HepG2 (cell line): ENCODE data around the gene NTN4. TPM values are rescaled to one million over a fixed set of nuclear protein-coding genes. Genes with fewer than 3 reads are reported as not detected.

Experiments
- ATAC-seq: fragments of 200-7000 bp; cut with Tn5 transposase; 3 replicates; pipeline ENCODE4 v1.9.1; 2020; ENCODE audit warnings: mild to moderate bottlenecking, moderate library complexity
- BruUV-seq: library from RNA; stranded (reverse); fragments of 400-500 nt; replicated peaks from 2 replicates; lab custom pipeline; 2021; lab: Mats Ljungman, UMichigan
- CTCF ChIA-PET: fragments of 300-600 bp; formaldehyde crosslinking; extraction: SDS; loops from one replicate; lab custom pipeline; 2021; ENCODE audit warnings: low total read pairs, inconsistent platforms, low intra/inter-chr PET ratio; lab: Yijun Ruan, JAX
- POLR2A ChIA-PET: fragments of 350-600 bp; sonication (Branson Sonifier 250); formaldehyde crosslinking; loops from one replicate; lab custom pipeline; 2020; ENCODE audit warnings: antibody characterized with exemption, inconsistent platforms; lab: Yijun Ruan, JAX
- DNase-seq: peaks from one replicate; pipeline ENCODE4 v3.0.0-alpha.2; 2015; ENCODE audit warnings: low spot score
- FAIRE-seq: peaks from 3 replicates; lab custom pipeline; 2011; peaks lifted over from hg19 to GRCh38; lab: Jason Lieb, UNC
- H2AFZ ChIP-seq: one replicate; pipeline ENCODE4 v1.6.1; 2011; ENCODE audit warnings: low read length, inconsistent platforms
- H3K27ac ChIP-seq: fragments of 300-600 bp; 3 replicates; pipeline ENCODE4 v1.8.0; 2011; ENCODE audit warnings: mixed run types, mild to moderate bottlenecking, mixed read lengths, low read length, inconsistent platforms; ENCODE audit not compliant: insufficient read depth; ENCODE audit errors: extremely low read length
- H3K27me3 ChIP-seq, 2 experiments: fragments of 200-600 bp in 1 of 2; 2 replicates in 1 of 2; 3 replicates in 1 of 2; pipeline versions ENCODE4 v1.6.0 to v1.8.0; 2011; ENCODE audit warnings: low read length in 2 of 2, mild to moderate bottlenecking in 2 of 2, moderate library complexity in 2 of 2, inconsistent platforms in 1 of 2; ENCODE audit not compliant: insufficient read depth in 2 of 2, control insufficient read depth in 1 of 2
- H3K36me3 ChIP-seq, 2 experiments: fragments of 200-600 bp in 1 of 2; replicated peaks in 1 of 2; 2 replicates in 1 of 2; 3 replicates in 1 of 2; pipeline versions ENCODE4 v1.5.1 to v1.8.0; 2011; ENCODE audit warnings: low read length in 2 of 2, inconsistent platforms in 1 of 2; ENCODE audit not compliant: insufficient read depth in 2 of 2, control insufficient read depth in 1 of 2
- H3K4me1 ChIP-seq: 2 replicates; pipeline ENCODE4 v1.5.1; 2012; ENCODE audit warnings: low read length, inconsistent platforms; ENCODE audit not compliant: insufficient read depth
- H3K4me2 ChIP-seq: 2 replicates; pipeline ENCODE4 v1.6.0; 2011; ENCODE audit warnings: low read depth, low read length, inconsistent platforms
- H3K4me3 ChIP-seq, 3 experiments: fragments of 200-600 bp in 1 of 3; sonication (generic), shearing (Covaris generic) in 1 of 3; replicated peaks in 1 of 3; 2 replicates each; pipeline ENCODE4 v1.5.1; 2011 to 2016; ENCODE audit warnings: low read length in 3 of 3, inconsistent platforms in 2 of 3, low read depth in 2 of 3, mild to moderate bottlenecking in 2 of 3, control low read depth in 1 of 3, mixed read lengths in 1 of 3; ENCODE audit not compliant: insufficient read depth in 1 of 3
- H3K79me2 ChIP-seq: one replicate; pipeline ENCODE4 v1.6.1; 2011; ENCODE audit warnings: low read length, inconsistent platforms; ENCODE audit not compliant: insufficient read depth
- H3K9ac ChIP-seq: 2 replicates; pipeline ENCODE4 v1.6.0; 2011; ENCODE audit warnings: mild to moderate bottlenecking, low read depth, low read length, inconsistent platforms; ENCODE audit not compliant: insufficient read depth
- H3K9me3 ChIP-seq: 2 replicates; pipeline ENCODE4 v1.5.1; 2012; ENCODE audit warnings: mild to moderate bottlenecking, low read length
- H4K20me1 ChIP-seq: 2 replicates; pipeline ENCODE4 v1.6.0; 2011; ENCODE audit warnings: inconsistent platforms, mild to moderate bottlenecking, low read length, moderate library complexity; ENCODE audit not compliant: insufficient read depth
- ASH2L ChIP-seq: fragments of 300-600, 200-600 bp; sonication (generic); IDR thresholded peaks from 2 replicates; pipeline ENCODE4 v1.7.0; 2017; ENCODE audit warnings: low read depth, mild to moderate bottlenecking, moderate library complexity, mixed read lengths, low read length; ENCODE audit not compliant: insufficient read length
- HNRNPL ChIP-seq: fragments of 200-400 bp; formaldehyde crosslinking; IDR thresholded peaks from 2 replicates; pipeline ENCODE4 v1.6.1; 2017; ENCODE audit warnings: mild to moderate bottlenecking, low read depth, low read length
- IRX3 ChIP-seq: sonication (generic); formaldehyde crosslinking; IDR thresholded peaks from 2 replicates; pipeline ENCODE4 v1.8.1; 2023; ENCODE audit warnings: mild to moderate bottlenecking, low read depth, missing genetic modification reagents, borderline replicate concordance
- SMARCC2 ChIP-seq: fragments of 450-650 bp; IDR thresholded peaks from 2 replicates; pipeline ENCODE4 v1.6.1; 2017; ENCODE audit warnings: antibody characterized with exemption, mild to moderate bottlenecking
- SNAPC2 ChIP-seq: sonication (generic); formaldehyde crosslinking; IDR thresholded peaks from 2 replicates; pipeline ENCODE4 v1.8.1; 2022; ENCODE audit warnings: mild to moderate bottlenecking, missing genetic modification reagents
- YEATS2 ChIP-seq: sonication (generic); formaldehyde crosslinking; IDR thresholded peaks from 2 replicates; pipeline ENCODE4 v1.4.0; 2020; ENCODE audit warnings: missing genetic modification reagents, borderline replicate concordance
- ZBTB38 ChIP-seq: sonication (generic); formaldehyde crosslinking; IDR thresholded peaks from 2 replicates; pipeline ENCODE4 v1.5.1; 2020; ENCODE audit warnings: mild to moderate bottlenecking, missing genetic modification reagents
- ZEB1 ChIP-seq: IDR thresholded peaks from 2 replicates; pipeline ENCODE4 v1.6.1; 2012; ENCODE audit warnings: mild to moderate bottlenecking, low read depth, inconsistent platforms; ENCODE audit not compliant: insufficient replicate concordance
- ZNF251 ChIP-seq: sonication (generic); formaldehyde crosslinking; IDR thresholded peaks from 2 replicates; pipeline ENCODE4 v1.9.0; 2021; ENCODE audit warnings: mild to moderate bottlenecking, missing genetic modification reagents
- ZNF580 ChIP-seq: IDR thresholded peaks from 2 replicates; pipeline ENCODE4 v1.6.1; 2016; ENCODE audit warnings: low read depth, borderline replicate concordance
- ZNF704 ChIP-seq: sonication (generic); formaldehyde crosslinking; IDR thresholded peaks from 2 replicates; pipeline ENCODE4 v1.8.1; 2023; ENCODE audit warnings: mild to moderate bottlenecking, inconsistent platforms, moderate library complexity, missing genetic modification reagents, borderline replicate concordance
- WGBS: methylation state at CpG from one replicate; pipeline ENCODE4 v1.1.6; 2017; ENCODE audit warnings: low lambda C conversion rate; 5-methylcytosine and 5-hydroxymethylcytosine counted together
- in situ Hi-C: cut with HindIII; loops from 2 replicates; pipeline ENCODE4 v1.10.0; 2017; ENCODE audit warnings: low pct_unique_long_range_greater_than_20kb; ENCODE audit not compliant: extremely low pct_ligation_motif_present
- intact Hi-C: fragments of 100-400 bp; cut with micrococcal nuclease; formaldehyde crosslinking; loops from one replicate; pipeline ENCODE4 v1.10.0; 2022; ENCODE audit not compliant: unreplicated experiment
- polyA plus RNA-seq, 8 experiments: library from polyadenylated mRNA; depleted of rRNA in 3 of 8; stranded (reverse) in 7 of 8; unstranded in 1 of 8; fragments of >200 nt; fragmentation: Illumina TruSeq in 4 of 8; extraction: Trizol in 4 of 8; gene quantifications; 2 replicates each; pipeline versions ENCODE4 v1.2.1 to v1.2.3, GENCODE V29; 2011 to 2016; ENCODE audit warnings: low read depth in 4 of 8, missing spikeins in 1 of 8, mixed read lengths in 1 of 8; ENCODE audit not compliant: insufficient read depth in 1 of 8
- total RNA-seq, 5 experiments: library from RNA; depleted of rRNA; stranded (reverse); fragments of >200 nt; fragmentation: Illumina TruSeq; extraction: Trizol; gene quantifications; 2 replicates each; pipeline ENCODE4 v1.2.3, GENCODE V29; 2016; ENCODE audit warnings: low read depth in 1 of 5
- TF ChIP-seq, protein P1 (sequence below): sonication (generic); formaldehyde crosslinking; IDR thresholded peaks from 2 replicates; pipeline ENCODE4 v1.4.0; 2020; ENCODE audit warnings: mild to moderate bottlenecking, low read depth, missing genetic modification reagents
- TF ChIP-seq, protein P2 (sequence below): sonication (generic); formaldehyde crosslinking; IDR thresholded peaks from 2 replicates; pipeline ENCODE4 v1.4.0; 2020; ENCODE audit warnings: missing genetic modification reagents, borderline replicate concordance
- TF ChIP-seq, protein P3 (sequence below), 2 experiments: sonication (generic) in 1 of 2; formaldehyde crosslinking in 1 of 2; IDR thresholded peaks; 2 replicates each; pipeline versions ENCODE4 v1.5.1 to v1.6.1; 2011 to 2020; ENCODE audit warnings: borderline replicate concordance in 1 of 2, low read depth in 1 of 2, low read length in 1 of 2, mild to moderate bottlenecking in 1 of 2, missing genetic modification reagents in 1 of 2, moderate library complexity in 1 of 2

NTN4 gene
- total and polyA plus RNA-seq, 2 of the 13 experiments (the other 11 are each of a cell fraction or from before 2014, with no cell fraction given), result 7.8 to 11.5 TPM

- Histone ChIP-seq H2AFZ (no peak overlapping the region), H3K9me3 (no peaks in the 10 kb centered on the region), H3K4me3 (no peak overlapping the region), H3K4me1 (no peaks in the 10 kb centered on the region), H3K27me3 (no peaks in the 10 kb centered on the region), H3K9ac (no peak overlapping the region), H4K20me1 (no peaks in the 10 kb centered on the region), H3K79me2 (no peaks in the 10 kb centered on the region), H3K27ac (no peak overlapping the region), H3K4me2 (no peak overlapping the region), H3K36me3 (no peaks in the 10 kb centered on the region; a peak in 1 of 5 replicates)
- in situ Hi-C loops (no loop called here), intact Hi-C loops (no loop called here)
- no TSS peak for BruUV-seq
- FAIRE-seq, result no peak
- no peak for DNase-seq
- WGBS, result 71% methylated on average over 2 of the region's 2 CpGs
- POLR2A ChIA-PET, result no interaction called here
- CTCF ChIA-PET, result no interaction called here
- no peak for ATAC-seq
- TF ChIP-seq ZNF251, result no peak
- TF ChIP-seq ZBTB38 (CRISPR knock-in tag), result no peak
- TF ChIP-seq, protein P1, sequence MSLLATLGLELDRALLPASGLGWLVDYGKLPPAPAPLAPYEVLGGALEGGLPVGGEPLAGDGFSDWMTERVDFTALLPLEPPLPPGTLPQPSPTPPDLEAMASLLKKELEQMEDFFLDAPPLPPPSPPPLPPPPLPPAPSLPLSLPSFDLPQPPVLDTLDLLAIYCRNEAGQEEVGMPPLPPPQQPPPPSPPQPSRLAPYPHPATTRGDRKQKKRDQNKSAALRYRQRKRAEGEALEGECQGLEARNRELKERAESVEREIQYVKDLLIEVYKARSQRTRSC (CRISPR knock-in tag), result no peak
- TF ChIP-seq, protein P2, sequence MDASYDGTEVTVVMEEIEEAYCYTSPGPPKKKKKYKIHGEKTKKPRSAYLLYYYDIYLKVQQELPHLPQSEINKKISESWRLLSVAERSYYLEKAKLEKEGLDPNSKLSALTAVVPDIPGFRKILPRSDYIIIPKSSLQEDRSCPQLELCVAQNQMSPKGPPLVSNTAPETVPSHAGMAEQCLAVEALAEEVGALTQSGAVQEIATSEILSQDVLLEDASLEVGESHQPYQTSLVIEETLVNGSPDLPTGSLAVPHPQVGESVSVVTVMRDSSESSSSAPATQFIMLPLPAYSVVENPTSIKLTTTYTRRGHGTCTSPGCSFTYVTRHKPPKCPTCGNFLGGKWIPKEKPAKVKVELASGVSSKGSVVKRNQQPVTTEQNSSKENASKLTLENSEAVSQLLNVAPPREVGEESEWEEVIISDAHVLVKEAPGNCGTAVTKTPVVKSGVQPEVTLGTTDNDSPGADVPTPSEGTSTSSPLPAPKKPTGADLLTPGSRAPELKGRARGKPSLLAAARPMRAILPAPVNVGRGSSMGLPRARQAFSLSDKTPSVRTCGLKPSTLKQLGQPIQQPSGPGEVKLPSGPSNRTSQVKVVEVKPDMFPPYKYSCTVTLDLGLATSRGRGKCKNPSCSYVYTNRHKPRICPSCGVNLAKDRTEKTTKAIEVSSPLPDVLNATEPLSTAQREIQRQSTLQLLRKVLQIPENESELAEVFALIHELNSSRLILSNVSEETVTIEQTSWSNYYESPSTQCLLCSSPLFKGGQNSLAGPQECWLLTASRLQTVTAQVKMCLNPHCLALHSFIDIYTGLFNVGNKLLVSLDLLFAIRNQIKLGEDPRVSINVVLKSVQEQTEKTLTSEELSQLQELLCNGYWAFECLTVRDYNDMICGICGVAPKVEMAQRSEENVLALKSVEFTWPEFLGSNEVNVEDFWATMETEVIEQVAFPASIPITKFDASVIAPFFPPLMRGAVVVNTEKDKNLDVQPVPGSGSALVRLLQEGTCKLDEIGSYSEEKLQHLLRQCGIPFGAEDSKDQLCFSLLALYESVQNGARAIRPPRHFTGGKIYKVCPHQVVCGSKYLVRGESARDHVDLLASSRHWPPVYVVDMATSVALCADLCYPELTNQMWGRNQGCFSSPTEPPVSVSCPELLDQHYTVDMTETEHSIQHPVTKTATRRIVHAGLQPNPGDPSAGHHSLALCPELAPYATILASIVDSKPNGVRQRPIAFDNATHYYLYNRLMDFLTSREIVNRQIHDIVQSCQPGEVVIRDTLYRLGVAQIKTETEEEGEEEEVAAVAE, result no peak
- TF ChIP-seq ZNF704 (CRISPR knock-in tag), result no peak
- no peak for TF ChIP-seq YEATS2 (CRISPR knock-in tag)
- no peak for TF ChIP-seq ASH2L
- no peak for TF ChIP-seq ZEB1
- no peak for TF ChIP-seq HNRNPL
- TF ChIP-seq IRX3 (CRISPR knock-in tag), result no peak
- TF ChIP-seq SNAPC2, result no peak
- TF ChIP-seq, protein P3, sequence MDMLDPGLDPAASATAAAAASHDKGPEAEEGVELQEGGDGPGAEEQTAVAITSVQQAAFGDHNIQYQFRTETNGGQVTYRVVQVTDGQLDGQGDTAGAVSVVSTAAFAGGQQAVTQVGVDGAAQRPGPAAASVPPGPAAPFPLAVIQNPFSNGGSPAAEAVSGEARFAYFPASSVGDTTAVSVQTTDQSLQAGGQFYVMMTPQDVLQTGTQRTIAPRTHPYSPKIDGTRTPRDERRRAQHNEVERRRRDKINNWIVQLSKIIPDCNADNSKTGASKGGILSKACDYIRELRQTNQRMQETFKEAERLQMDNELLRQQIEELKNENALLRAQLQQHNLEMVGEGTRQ (IDR thresholded peaks at IDR 0.05; ENCODE audit: low read depth, low read length), result no peak
- TF ChIP-seq, protein P3 (CRISPR knock-in tag; IDR thresholded peaks at IDR 0.05; ENCODE audit: borderline replicate concordance), result no peak
- no peak for TF ChIP-seq ZNF580 (CRISPR knock-in tag)
- no peak for TF ChIP-seq SMARCC2
Measured at GRCh38 chr12:95709152-95709551, 81.4 kb downstream of the NTN4 start.
